Mesendoderm (in vitro differentiated cells): ENCODE measurements around the gene ATF6.
A peak's percentile ranks its signal among the peaks of the same experiment; 100 is the strongest.

ENCODE experiments used
- DNase-seq: peaks from one replicate; pipeline ENCODE4 v3.0.0; 2013
- H2AK5ac ChIP-seq: 2 replicates; pipeline ENCODE4 v1.6.1; 2013; ENCODE audit warnings: low read length, inconsistent platforms
- H2BK120ac ChIP-seq: 2 replicates; pipeline ENCODE4 v1.6.1; 2013; ENCODE audit warnings: low read depth, mild to moderate bottlenecking, low read length, moderate library complexity, mixed read lengths
- H2BK15ac ChIP-seq: replicated peaks from 2 replicates; pipeline ENCODE4 v1.6.1; 2013; ENCODE audit warnings: low read depth, mild to moderate bottlenecking, moderate library complexity
- H2BK5ac ChIP-seq: 2 replicates; pipeline ENCODE4 v1.6.1; 2013; ENCODE audit warnings: low read length, inconsistent platforms
- H3K18ac ChIP-seq: 2 replicates; pipeline ENCODE4 v1.6.1; 2013; ENCODE audit warnings: mild to moderate bottlenecking, low read length, mixed read lengths
- H3K23ac ChIP-seq: one replicate; pipeline ENCODE4 v1.6.1; 2013; ENCODE audit warnings: low read length
- H3K27ac ChIP-seq: 2 replicates; pipeline ENCODE4 v1.5.1; 2013; ENCODE audit warnings: low read depth, mild to moderate bottlenecking, inconsistent platforms, low read length, moderate library complexity
- H3K27me3 ChIP-seq: 2 replicates; pipeline ENCODE4 v1.6.1; 2013; ENCODE audit warnings: low read length, control low read depth, mild to moderate bottlenecking, inconsistent platforms; ENCODE audit not compliant: insufficient read depth, poor library complexity
- H3K36me3 ChIP-seq: 2 replicates; pipeline ENCODE4 v1.6.1; 2013; ENCODE audit warnings: low read length, inconsistent platforms; ENCODE audit not compliant: control insufficient read depth, insufficient read depth
- H3K4ac ChIP-seq: one replicate; pipeline ENCODE4 v1.6.1; 2013; ENCODE audit warnings: low read depth, mild to moderate bottlenecking, low read length, moderate library complexity
- H3K4me1 ChIP-seq: 2 replicates; pipeline ENCODE4 v1.6.1; 2013; ENCODE audit warnings: low read depth, low read length, inconsistent platforms; ENCODE audit not compliant: control insufficient read depth
- H3K4me2 ChIP-seq: 2 replicates; pipeline ENCODE4 v1.6.1; 2013; ENCODE audit warnings: low read length
- H3K4me3 ChIP-seq: 2 replicates; pipeline ENCODE4 v1.5.1; 2013; ENCODE audit warnings: mild to moderate bottlenecking, low read length
- H3K56ac ChIP-seq: one replicate; pipeline ENCODE4 v1.6.1; 2013; ENCODE audit warnings: low read length
- H3K79me1 ChIP-seq: 2 replicates; pipeline ENCODE4 v1.6.1; 2013; ENCODE audit warnings: low read length, inconsistent platforms
- H3K79me2 ChIP-seq: 2 replicates; pipeline ENCODE4 v1.6.1; 2013; ENCODE audit warnings: mild to moderate bottlenecking, low read length; ENCODE audit not compliant: control insufficient read depth, insufficient read depth
- H3K9ac ChIP-seq: 2 replicates; pipeline ENCODE4 v1.6.1; 2013; ENCODE audit warnings: low read length, inconsistent platforms
- H4K5ac ChIP-seq: one replicate; pipeline ENCODE4 v1.6.1; 2013; ENCODE audit warnings: low read length
- H4K8ac ChIP-seq: one replicate; pipeline ENCODE4 v1.6.1; 2013; ENCODE audit warnings: low read depth, mild to moderate bottlenecking, control low read depth, low read length, moderate library complexity
- WGBS: extraction: QIAGEN DNeasy Blood & Tissue Kit; methylation state at CpG from one replicate; pipeline ENCODE4 v1.1.7; 2013; ENCODE audit warnings: low lambda C conversion rate, missing lambda C conversion rate; ENCODE audit not compliant: insufficient coverage; ENCODE audit errors: extremely low coverage; 5-methylcytosine and 5-hydroxymethylcytosine counted together

The ATF6 gene

DNA sequence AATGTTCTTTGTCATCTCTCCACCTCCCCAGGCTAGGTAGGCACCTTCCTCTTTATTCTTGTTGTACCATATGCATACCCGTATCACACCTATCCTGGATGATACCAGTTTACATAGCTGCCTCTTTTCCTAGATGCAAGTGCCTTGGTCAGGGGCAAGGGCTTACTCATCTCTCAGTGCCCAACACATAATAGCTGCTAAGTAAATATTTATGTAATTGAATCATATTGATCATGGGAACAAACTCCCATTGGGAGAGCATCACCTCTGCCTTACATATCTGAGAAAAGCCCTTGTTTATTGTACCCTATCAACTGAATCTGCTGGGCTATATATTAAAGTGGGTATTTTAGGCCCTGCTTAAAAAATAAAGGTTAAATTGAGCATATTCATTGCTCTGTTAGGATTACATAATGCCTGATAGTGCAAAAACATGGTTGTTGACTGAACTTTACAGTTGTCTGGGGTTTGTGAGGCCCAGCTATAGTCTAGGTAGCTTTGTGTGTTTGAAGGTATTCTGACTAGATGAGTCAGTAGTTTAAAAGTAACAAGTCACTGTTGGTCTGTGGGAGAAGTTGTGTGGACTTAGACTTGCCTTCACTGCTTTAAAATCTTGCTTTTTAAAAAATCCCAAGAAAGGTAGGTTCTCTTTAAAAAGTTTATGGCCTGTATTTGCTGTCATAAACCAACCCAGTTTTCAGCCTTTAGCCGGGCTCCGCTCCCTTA is 174.9 kb downstream of the ATF6 start:
- Histone ChIP-seq H3K4me1 (peaks cover 5% of the 10 kb centered on the region), H2BK120ac (no peak overlapping the region), H3K79me1 (no peaks in the 10 kb centered on the region), H2AK5ac (no peak overlapping the region), H4K5ac (no peak overlapping the region), H3K36me3 (no peaks in the 10 kb centered on the region), H3K4ac (no peak overlapping the region), H3K9ac (no peak overlapping the region), H3K79me2 (no peaks in the 10 kb centered on the region), H3K4me3 (no peak overlapping the region), H2BK5ac (no peak overlapping the region), H2BK15ac (no peak overlapping the region), H3K27me3 (no peaks in the 10 kb centered on the region), H3K4me2 (no peak overlapping the region), H4K8ac (no peak overlapping the region), H3K56ac (no peak overlapping the region), H3K27ac (no peak overlapping the region), H3K23ac (no peak overlapping the region), H3K18ac (no peak overlapping the region)
- DNase-seq: no peak
- WGBS: no CpG with 5 or more reads among the region's 3 CpGs

DNA sequence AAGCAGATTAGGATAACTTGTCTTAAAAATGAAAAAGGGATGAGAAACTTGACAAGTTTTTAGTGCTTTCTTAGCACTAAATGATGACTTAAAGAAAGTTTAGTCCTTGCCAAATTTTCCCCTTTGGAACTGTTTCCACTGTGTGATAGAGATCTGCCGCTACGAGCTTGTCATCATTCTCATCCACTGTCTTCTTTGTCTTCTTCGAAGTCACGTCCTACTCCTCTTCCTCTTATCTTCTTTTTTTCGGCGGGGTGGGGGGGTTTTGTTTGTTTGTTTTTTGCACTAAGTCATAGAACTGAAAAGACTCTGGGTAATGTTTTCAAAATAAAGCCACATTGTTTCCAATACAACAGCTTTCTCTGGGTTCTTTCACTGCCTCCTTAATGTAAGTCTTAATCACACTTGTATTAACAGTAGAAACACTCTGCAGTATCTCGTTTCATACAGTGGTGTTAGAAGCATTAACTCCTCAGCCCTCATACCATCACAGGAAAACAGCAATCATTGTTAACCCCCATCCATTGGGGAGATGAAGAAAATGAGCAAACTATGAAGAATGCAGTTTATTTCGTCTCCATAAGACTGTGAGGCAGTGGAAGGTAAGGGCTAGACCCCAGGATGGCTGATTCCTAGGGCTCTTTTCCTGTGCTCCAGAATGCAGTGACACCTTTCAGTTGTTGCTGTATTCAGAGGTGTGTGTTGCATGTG is 175.8 kb downstream of the ATF6 start:
- Histone ChIP-seq H3K79me2 (no peaks in the 10 kb centered on the region), H3K56ac (no peak overlapping the region), H4K8ac (no peak overlapping the region), H2BK15ac (no peak overlapping the region), H4K5ac (no peak overlapping the region), H3K4me1 (peaks cover 5% of the 10 kb centered on the region), H3K9ac (no peak overlapping the region), H3K4ac (no peak overlapping the region), H3K18ac (no peak overlapping the region), H2AK5ac (no peak overlapping the region), H3K27me3 (no peaks in the 10 kb centered on the region), H3K4me3 (no peak overlapping the region), H2BK120ac (no peak overlapping the region), H3K36me3 (no peaks in the 10 kb centered on the region), H2BK5ac (no peak overlapping the region), H3K4me2 (no peak overlapping the region), H3K27ac (no peak overlapping the region), H3K79me1 (no peaks in the 10 kb centered on the region), H3K23ac (no peak overlapping the region)
- DNase-seq: no peak
- WGBS: no CpG with 5 or more reads among the region's 8 CpGs

GRCh38 chr1:161943737-161944136 is 177.6 kb downstream of the ATF6 start:
- Histone ChIP-seq H3K4me2 (no peak overlapping the region), H4K8ac (no peak overlapping the region), H3K4me1 (peaks cover 6% of the 10 kb centered on the region), H2BK15ac (no peak overlapping the region), H3K27ac (no peak overlapping the region), H3K9ac (no peak overlapping the region), H3K18ac (no peak overlapping the region), H3K23ac (no peak overlapping the region), H2BK5ac (no peak overlapping the region), H2AK5ac (no peak overlapping the region), H3K4ac (no peak overlapping the region), H3K56ac (no peak overlapping the region), H3K79me1 (no peaks in the 10 kb centered on the region), H3K4me3 (no peak overlapping the region), H3K79me2 (no peaks in the 10 kb centered on the region), H3K36me3 (no peaks in the 10 kb centered on the region), H2BK120ac (no peak overlapping the region), H3K27me3 (no peaks in the 10 kb centered on the region), H4K5ac (no peak overlapping the region)
- no CpG with 5 or more reads among the region's 1 CpG for WGBS
- DNase-seq: no peak

GRCh38 chr1:161944381-161944780 is 178.3 kb downstream of the ATF6 start:
- Histone ChIP-seq H3K23ac (no peak overlapping the region), H4K8ac (no peak overlapping the region), H3K4me2 (no peak overlapping the region), H3K4me3 (no peak overlapping the region), H3K4ac (no peak overlapping the region), H3K79me2 (no peaks in the 10 kb centered on the region), H3K4me1 (peaks cover 6% of the 10 kb centered on the region), H3K56ac (no peak overlapping the region), H3K18ac (no peak overlapping the region), H3K79me1 (no peaks in the 10 kb centered on the region), H2AK5ac (no peak overlapping the region), H2BK15ac (no peak overlapping the region), H2BK5ac (no peak overlapping the region), H3K36me3 (no peaks in the 10 kb centered on the region), H3K27me3 (no peaks in the 10 kb centered on the region), H3K27ac (no peak overlapping the region), H4K5ac (no peak overlapping the region), H2BK120ac (no peak overlapping the region), H3K9ac (no peak overlapping the region)
- no CpG with 5 or more reads among the region's 2 CpGs for WGBS
- no peak for DNase-seq

DNA sequence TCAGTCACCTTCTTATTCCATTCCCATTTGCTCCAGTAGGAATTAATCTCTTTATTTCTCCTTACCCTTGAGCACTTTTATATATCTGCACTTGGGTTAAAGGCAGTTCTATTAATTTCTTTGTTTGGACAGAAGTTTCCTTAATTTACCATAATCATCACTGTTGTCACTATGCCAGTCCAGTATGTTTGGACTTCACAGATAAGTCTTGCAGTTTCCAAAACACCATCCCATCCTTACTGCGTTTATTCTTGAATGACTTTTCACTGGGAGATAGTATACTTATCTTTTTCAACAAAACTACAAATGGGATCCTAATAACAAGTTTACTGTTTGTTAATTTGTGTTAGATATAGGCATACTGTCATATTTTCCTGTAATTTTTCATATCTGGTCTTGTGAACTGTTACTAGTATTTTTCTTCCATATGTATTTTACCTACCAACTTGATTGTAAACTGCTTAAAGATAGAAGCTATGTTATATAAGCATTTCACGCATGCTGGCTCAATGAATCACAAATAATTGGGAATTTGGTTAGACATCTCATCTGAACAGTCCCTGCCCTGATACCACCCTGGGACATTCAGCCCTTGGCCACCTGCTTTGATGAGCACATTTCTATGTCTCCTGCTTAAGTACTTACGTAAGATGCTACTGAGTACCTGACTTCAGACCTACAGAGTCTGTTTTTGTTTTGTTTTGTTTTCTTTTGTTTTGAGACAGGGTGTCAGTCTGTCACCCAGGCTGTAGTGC is 179.4 kb downstream of the ATF6 start:
- Histone ChIP-seq H3K4me1 (peaks cover 6% of the 10 kb centered on the region), H3K27ac (peak overlapping the region; percentile 17), H3K23ac (no peak overlapping the region), H3K27me3 (no peaks in the 10 kb centered on the region), H2BK5ac (no peak overlapping the region), H3K4me3 (no peak overlapping the region), H3K56ac (no peak overlapping the region), H2AK5ac (no peak overlapping the region), H3K79me1 (no peaks in the 10 kb centered on the region), H2BK15ac (no peak overlapping the region), H3K4ac (no peak overlapping the region), H3K4me2 (no peak overlapping the region), H4K8ac (no peak overlapping the region), H3K18ac (no peak overlapping the region), H3K9ac (no peak overlapping the region), H4K5ac (no peak overlapping the region), H2BK120ac (no peak overlapping the region), H3K36me3 (no peaks in the 10 kb centered on the region), H3K79me2 (no peaks in the 10 kb centered on the region)
- WGBS: no CpG with 5 or more reads among the region's 3 CpGs
- no peak for DNase-seq
